Measurements from ENCODE around the gene WSB1. TPM values are rescaled to one million over a fixed set of nuclear protein-coding genes. Genes with fewer than 3 reads are reported as not detected.
A peak's percentile ranks its signal among the peaks of the same experiment; 100 is the strongest.

Gene WSB1
- total and polyA plus RNA-seq, 9 of the 15 experiments (the other 6 are each of a cell fraction or from before 2014, with no cell fraction given): 22.8 to 229 (median 81.1) TPM

DNA sequence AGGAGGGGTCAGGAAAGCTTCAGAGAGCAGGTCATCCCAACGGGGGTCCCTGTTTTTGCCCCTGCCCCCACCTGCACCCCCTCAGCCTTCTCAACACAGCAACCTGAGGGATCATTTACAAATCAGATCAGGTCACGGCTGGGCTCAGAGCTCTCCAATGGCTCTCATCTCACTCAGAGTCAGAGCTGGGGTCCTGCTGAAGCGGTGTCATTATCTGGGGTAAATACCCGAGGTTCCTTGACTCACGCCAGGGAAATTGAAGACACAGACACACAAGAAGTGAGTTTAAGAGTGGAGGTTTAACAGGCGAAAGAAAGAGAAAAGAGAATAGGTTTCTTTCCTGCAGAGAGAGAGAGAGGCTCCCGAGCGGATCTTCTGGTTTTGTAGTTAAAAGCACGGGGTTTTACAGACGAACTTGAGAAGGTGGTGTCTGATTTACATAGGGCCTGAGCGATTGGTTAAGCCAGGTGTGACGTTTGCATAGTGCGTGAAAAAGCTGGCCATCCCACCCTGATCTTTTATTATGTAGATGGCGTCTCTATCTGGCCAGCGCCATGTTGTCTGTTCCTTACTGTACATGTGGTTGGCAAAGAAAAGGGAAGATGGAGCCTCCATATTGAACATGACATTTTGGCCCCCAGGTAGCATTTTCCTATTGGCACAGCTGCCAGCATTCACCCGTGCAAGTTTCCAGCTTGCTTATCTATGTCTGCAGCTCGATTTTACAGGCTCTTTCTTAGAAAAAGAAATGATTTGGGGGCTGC lies 51.4 kb downstream of the WSB1 start (continued):
- TF ChIP-seq BRF1 (IDR thresholded peaks at IDR 0.05; ENCODE audit: borderline replicate concordance, extremely low read depth, insufficient read length): no peak
- peak; percentile 36 for TF ChIP-seq SMAD1 (IDR thresholded peaks at IDR 0.05; ENCODE audit: low read depth, low read length, partially characterized antibody)
- TF ChIP-seq CBFA2T3 (IDR thresholded peaks at IDR 0.05): no peak
- TF ChIP-seq MEF2D (tag; conservative IDR thresholded peaks at IDR 0.05; ENCODE audit: low read depth): peak; percentile 36; the same call in 1 of the 2 replicates
- peak; percentile 38; the same call in 1 of the 2 replicates for TF ChIP-seq FOSL1 (tag; conservative IDR thresholded peaks at IDR 0.05)
- TF ChIP-seq RAD21 (CRISPR knock-in tag; conservative IDR thresholded peaks at IDR 0.05 in 1 of 2, IDR thresholded peaks at IDR 0.05 in 1 of 2): no peak
- TF ChIP-seq TAL1 (IDR thresholded peaks at IDR 0.05): no peak
- TF ChIP-seq, protein P1, sequence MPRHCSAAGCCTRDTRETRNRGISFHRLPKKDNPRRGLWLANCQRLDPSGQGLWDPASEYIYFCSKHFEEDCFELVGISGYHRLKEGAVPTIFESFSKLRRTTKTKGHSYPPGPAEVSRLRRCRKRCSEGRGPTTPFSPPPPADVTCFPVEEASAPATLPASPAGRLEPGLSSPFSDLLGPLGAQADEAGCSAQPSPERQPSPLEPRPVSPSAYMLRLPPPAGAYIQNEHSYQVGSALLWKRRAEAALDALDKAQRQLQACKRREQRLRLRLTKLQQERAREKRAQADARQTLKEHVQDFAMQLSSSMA (CRISPR knock-in tag; IDR thresholded peaks at IDR 0.05): no peak
- no peak for TF ChIP-seq SMARCB1 (IDR thresholded peaks at IDR 0.05; ENCODE audit: insufficient read length, low read depth)
- TF ChIP-seq, protein P2, sequence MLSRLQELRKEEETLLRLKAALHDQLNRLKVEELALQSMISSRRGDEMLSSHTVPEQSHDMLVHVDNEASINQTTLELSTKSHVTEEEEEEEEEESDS (CRISPR knock-in tag; IDR thresholded peaks at IDR 0.05): no peak
- no peak for TF ChIP-seq TOE1 (IDR thresholded peaks at IDR 0.05; ENCODE audit: borderline replicate concordance)
- no peak for TF ChIP-seq TOE1 (CRISPR knock-in tag; IDR thresholded peaks at IDR 0.05; ENCODE audit: borderline replicate concordance, low read depth)
- TF ChIP-seq, protein P3, sequence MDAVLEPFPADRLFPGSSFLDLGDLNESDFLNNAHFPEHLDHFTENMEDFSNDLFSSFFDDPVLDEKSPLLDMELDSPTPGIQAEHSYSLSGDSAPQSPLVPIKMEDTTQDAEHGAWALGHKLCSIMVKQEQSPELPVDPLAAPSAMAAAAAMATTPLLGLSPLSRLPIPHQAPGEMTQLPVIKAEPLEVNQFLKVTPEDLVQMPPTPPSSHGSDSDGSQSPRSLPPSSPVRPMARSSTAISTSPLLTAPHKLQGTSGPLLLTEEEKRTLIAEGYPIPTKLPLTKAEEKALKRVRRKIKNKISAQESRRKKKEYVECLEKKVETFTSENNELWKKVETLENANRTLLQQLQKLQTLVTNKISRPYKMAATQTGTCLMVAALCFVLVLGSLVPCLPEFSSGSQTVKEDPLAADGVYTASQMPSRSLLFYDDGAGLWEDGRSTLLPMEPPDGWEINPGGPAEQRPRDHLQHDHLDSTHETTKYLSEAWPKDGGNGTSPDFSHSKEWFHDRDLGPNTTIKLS (IDR thresholded peaks at IDR 0.05; ENCODE audit: borderline replicate concordance, low read depth): no peak
- TF ChIP-seq POLR2G (IDR thresholded peaks at IDR 0.05; ENCODE audit: low read depth, low read length): peak; percentile 52
- TF ChIP-seq HDAC6 (IDR thresholded peaks at IDR 0.05; ENCODE audit: low read depth, low read length): no peak
- TF ChIP-seq ZSCAN29 (IDR thresholded peaks at IDR 0.05): no peak
- peak; percentile 56 for TF ChIP-seq RBFOX2 (IDR thresholded peaks at IDR 0.05; ENCODE audit: low read depth, low read length)
- TF ChIP-seq C11orf30 (IDR thresholded peaks at IDR 0.05; ENCODE audit: low read depth): no peak
